ENCODE data around the gene RIC3.
A peak's percentile ranks its signal among the peaks of the same experiment; 100 is the strongest.

The RIC3 gene

GRCh38 chr11:8106679-8107078, 62.1 kb downstream of the RIC3 start:
- H3K4me3 ChIP-seq (ENCODE audit: low read depth, low read length), result no peak overlapping the region
- TF ChIP-seq CTCF (IDR thresholded peaks at IDR 0.05; ENCODE audit: control insufficient read depth, extremely low read depth, insufficient read depth), result no peak
- no peak for DNase-seq (ENCODE audit: low read depth)

GRCh38 chr11:8105666-8106065, 63.2 kb downstream of the RIC3 start:
- TF ChIP-seq CTCF (IDR thresholded peaks at IDR 0.05; ENCODE audit: control insufficient read depth, extremely low read depth, insufficient read depth), result no peak
- peak; percentile 54 for DNase-seq (ENCODE audit: low read depth)
- H3K4me3 ChIP-seq (ENCODE audit: low read depth, low read length), result no peak overlapping the region

GRCh38 chr11:8105133-8105532, 63.7 kb downstream of the RIC3 start:
- no peak for DNase-seq (ENCODE audit: low read depth)
- H3K4me3 ChIP-seq (ENCODE audit: low read depth, low read length), result no peak overlapping the region

GRCh38 chr11:8103909-8104308, 64.9 kb downstream of the RIC3 start:
- TF ChIP-seq CTCF (IDR thresholded peaks at IDR 0.05; ENCODE audit: control insufficient read depth, extremely low read depth, insufficient read depth), result no peak
- no peak for DNase-seq (ENCODE audit: low read depth)

More at GRCh38 chr11:8105133-8105532, 63.7 kb downstream of the RIC3 start:
- no peak for TF ChIP-seq CTCF (IDR thresholded peaks at IDR 0.05; ENCODE audit: control insufficient read depth, extremely low read depth, insufficient read depth)

GRCh38 chr11:8102965-8103364, 65.9 kb downstream of the RIC3 start:
- no peak for TF ChIP-seq CTCF (IDR thresholded peaks at IDR 0.05; ENCODE audit: control insufficient read depth, extremely low read depth, insufficient read depth)
- no peak overlapping the region for H3K4me3 ChIP-seq (ENCODE audit: low read depth, low read length)
- DNase-seq (ENCODE audit: low read depth), result no peak

More at GRCh38 chr11:8103909-8104308, 64.9 kb downstream of the RIC3 start:
- no peak overlapping the region for H3K4me3 ChIP-seq (ENCODE audit: low read depth, low read length)

- no peak overlapping the region for H3K4me3 ChIP-seq (ENCODE audit: low read depth, low read length)
- no peak for DNase-seq (ENCODE audit: low read depth)
- no peak for TF ChIP-seq CTCF (IDR thresholded peaks at IDR 0.05; ENCODE audit: control insufficient read depth, extremely low read depth, insufficient read depth)
These were observed 66.4 kb downstream of the RIC3 start for GRCh38 chr11:8102296-8102915.

GRCh38 chr11:8101421-8101820, 67.4 kb downstream of the RIC3 start:
- no peak overlapping the region for H3K4me3 ChIP-seq (ENCODE audit: low read depth, low read length)
- TF ChIP-seq CTCF (IDR thresholded peaks at IDR 0.05; ENCODE audit: control insufficient read depth, extremely low read depth, insufficient read depth), result no peak
- no peak for DNase-seq (ENCODE audit: low read depth)

Data from LNCaP clone FGC (cell line).